SK-N-MC (cell line): ENCODE measurements around the gene CCDC182.

ENCODE experiments used
- EZH2 ChIP-seq: fragments of 200-600 bp; sonication (generic); IDR thresholded peaks from one replicate; pipeline ENCODE4 v1.6.1; 2017; ENCODE audit warnings: antibody characterized with exemption
- FOXP2 ChIP-seq: optimal IDR thresholded peaks from 2 replicates; pipeline ENCODE3; 2011; ENCODE audit warnings: mild to moderate bottlenecking, moderate library complexity; ENCODE audit not compliant: insufficient read depth; ENCODE audit errors: extremely low read length, control extremely low read depth
- POLR2AphosphoS5 ChIP-seq: IDR thresholded peaks from 2 replicates; pipeline ENCODE4 v1.6.1; 2012; ENCODE audit warnings: mild to moderate bottlenecking, low read depth, low read length, borderline replicate concordance

DNA sequence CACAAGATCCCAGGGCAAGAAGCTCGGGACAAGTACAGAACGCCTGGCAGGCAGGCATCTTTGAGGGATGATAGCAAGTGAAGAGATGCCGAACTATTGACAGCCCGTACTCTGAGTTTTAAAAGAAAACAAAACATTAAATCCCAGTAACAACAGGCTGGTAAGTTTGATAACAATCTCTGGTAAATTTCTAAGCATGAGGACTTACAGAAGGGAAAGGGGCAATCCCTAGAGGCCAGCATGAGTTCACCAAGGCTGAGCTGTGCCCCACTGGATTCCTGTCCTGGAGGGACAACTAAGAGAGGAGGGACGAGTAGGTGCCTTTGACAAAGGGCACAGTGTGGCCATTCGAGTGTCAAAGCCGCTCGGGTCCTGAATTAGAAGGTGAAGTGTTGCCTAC, 26.2 kb downstream of the CCDC182 start:
- TF ChIP-seq POLR2AphosphoS5 (no peak), EZH2 (no peak), FOXP2 (no peak)
